Subcutaneous adipose tissue (tissue), 4 donors: ENCODE data around the gene KCNK15. TPM values are rescaled to one million over a fixed set of nuclear protein-coding genes. Genes with fewer than 3 reads are reported as not detected.

Experiments
- CTCF ChIP-seq: fragments of 450-650 bp; IDR thresholded peaks from one replicate; pipeline ENCODE4 v1.5.1; 2016; ENCODE audit warnings: low read depth, mild to moderate bottlenecking, control low read depth, antibody characterized with exemption, moderate library complexity
- total RNA-seq, 4 donors: library from RNA; depleted of rRNA; stranded (reverse); fragments of >200 nt; gene quantifications; one replicate each; pipeline ENCODE4 v1.1.0, GENCODE V29; 2016

Gene KCNK15
- total RNA-seq, 4 donors from 2014 or later, result 1.3 to 4.5 (median 2.6) TPM

GRCh38 chr20:44785768-44786167, 40.1 kb downstream of the KCNK15 start:
- no peak for TF ChIP-seq CTCF

GRCh38 chr20:44787299-44787698, 41.6 kb downstream of the KCNK15 start:
- no peak for TF ChIP-seq CTCF

- no peak for TF ChIP-seq CTCF
These were observed 43.2 kb downstream of the KCNK15 start for GRCh38 chr20:44788706-44789456.

DNA sequence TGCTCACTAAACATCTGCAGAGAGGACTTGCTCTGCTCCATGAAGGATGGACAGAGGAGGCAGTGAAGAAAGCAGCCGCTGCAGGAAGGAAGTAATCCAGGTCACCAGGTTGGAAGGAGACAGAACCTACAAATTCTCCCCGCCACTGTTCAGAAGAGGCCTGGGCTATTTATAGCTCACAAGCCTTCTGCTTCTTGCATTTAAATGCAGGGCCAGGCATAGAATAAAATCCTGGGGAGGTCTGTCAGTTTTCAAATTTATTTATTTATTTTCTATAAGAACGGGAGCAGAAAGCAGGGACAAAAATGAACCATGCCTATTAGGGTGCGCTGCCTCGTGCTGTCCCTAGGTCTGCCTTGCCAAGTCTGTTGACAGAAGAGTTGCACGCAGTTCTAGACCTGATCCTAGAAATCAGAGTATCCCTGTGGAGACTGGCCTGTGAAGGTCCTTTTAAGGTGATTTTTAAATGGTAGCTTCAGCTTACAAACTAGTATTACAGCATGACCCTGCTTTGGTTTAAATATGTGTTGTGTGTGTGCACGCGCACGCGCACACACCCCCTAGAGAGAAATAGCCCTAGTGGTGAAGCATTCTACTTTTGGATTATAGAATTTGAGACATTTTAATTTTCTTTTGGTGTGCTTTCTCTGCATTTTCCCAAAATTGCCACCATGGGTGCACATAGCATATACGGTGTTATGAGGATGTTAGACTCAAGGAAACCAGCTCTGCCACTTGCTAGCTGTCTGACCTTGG, 45.2 kb downstream of the KCNK15 start:
- TF ChIP-seq CTCF, result no peak

DNA sequence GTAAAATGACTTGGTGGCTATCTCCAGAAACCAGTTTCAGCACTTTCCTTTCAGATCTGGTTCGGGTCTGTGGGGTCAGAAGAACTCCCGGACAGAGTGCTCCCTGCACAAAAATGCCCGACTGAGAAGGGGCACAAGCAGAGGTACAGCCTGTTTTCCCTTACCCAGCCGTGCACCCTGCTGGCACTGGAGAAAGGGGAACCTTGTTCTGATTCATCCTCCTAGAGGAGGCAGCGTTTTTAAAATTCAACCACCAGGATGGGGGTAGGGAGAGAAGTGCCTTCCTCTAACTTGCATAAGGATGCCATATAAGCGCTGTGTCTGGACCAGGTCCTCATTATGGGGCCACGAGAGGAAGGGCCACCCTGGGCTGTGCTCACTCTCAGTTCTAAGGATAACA, 47.1 kb downstream of the KCNK15 start:
- no peak for TF ChIP-seq CTCF

GRCh38 chr20:44795836-44796235, 50.2 kb downstream of the KCNK15 start:
- no peak for TF ChIP-seq CTCF

DNA sequence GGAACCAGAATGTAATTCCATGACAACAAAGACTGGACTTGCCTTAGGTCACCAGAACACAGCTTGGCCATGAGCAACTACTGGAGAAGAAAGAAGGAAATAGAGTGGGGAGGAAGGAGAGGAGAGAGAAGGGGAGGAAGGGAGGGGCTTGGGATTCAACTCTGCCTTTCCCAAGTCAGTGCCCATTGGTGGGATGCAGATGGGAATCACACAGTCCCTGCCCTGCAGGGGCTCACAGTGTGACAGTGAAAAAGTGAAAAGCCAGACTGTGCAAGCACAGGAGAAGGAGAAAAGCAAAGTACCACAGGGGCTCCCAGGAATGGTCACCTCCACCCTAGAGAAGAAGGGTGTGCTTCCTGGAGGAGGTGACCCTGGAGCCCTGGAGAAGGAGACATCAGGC, 50.6 kb downstream of the KCNK15 start:
- no peak for TF ChIP-seq CTCF
